Esophagus muscularis mucosa (tissue), 4 donors: Measurements from ENCODE around the gene TNRC18. TPM values are rescaled to one million over a fixed set of nuclear protein-coding genes. Genes with fewer than 3 reads are reported as not detected.
A peak's percentile ranks its signal among the peaks of the same experiment; 100 is the strongest.

Experiments
- DNase-seq: peaks from one replicate; pipeline ENCODE4 v3.0.0-alpha.2; 2017; ENCODE audit errors: extremely low spot score
- H3K27ac ChIP-seq, 4 donors: fragments of 200-600 bp; sonication (generic); replicated peaks in 1 of 4; 1 replicate in 3 of 4; 2 replicates in 1 of 4; pipeline ENCODE4 v1.5.1; 2016 to 2019; ENCODE audit warnings: mild to moderate bottlenecking in 1 of 4
- H3K27me3 ChIP-seq, 4 donors: fragments of 200-600 bp; sonication (generic); one replicate each; pipeline versions ENCODE4 v1.5.1 to v1.6.0; 2016 to 2019
- H3K36me3 ChIP-seq, 4 donors: fragments of 200-600 bp; sonication (generic); one replicate each; pipeline ENCODE4 v1.5.1; 2016 to 2019
- H3K4me1 ChIP-seq, 4 donors: fragments of 200-600 bp; sonication (generic); one replicate each; pipeline ENCODE4 v1.5.1; 2016 to 2019
- H3K4me3 ChIP-seq, 4 donors: fragments of 200-600 bp; sonication (generic); 1 replicate in 2 of 4; 2 replicates in 2 of 4; pipeline ENCODE4 v1.5.1; 2016 to 2019; ENCODE audit warnings: mild to moderate bottlenecking in 4 of 4, moderate library complexity in 1 of 4
- H3K9me3 ChIP-seq, 4 donors: fragments of 200-600 bp; sonication (generic); 1 replicate in 3 of 4; 2 replicates in 1 of 4; pipeline ENCODE4 v1.5.1; 2016 to 2019
- CTCF ChIP-seq, 3 experiments: fragments of 200-600 bp in 2 of 3; fragments of 450-650 bp in 1 of 3; sonication (generic) in 2 of 3; IDR thresholded peaks; one replicate each; pipeline ENCODE4 v1.5.1; 2017 to 2019; ENCODE audit warnings: antibody characterized with exemption in 3 of 3, mild to moderate bottlenecking in 2 of 3, moderate library complexity in 1 of 3
- EP300 ChIP-seq: sonication (generic); formaldehyde crosslinking; IDR thresholded peaks from one replicate; pipeline ENCODE4 v1.6.1; 2017; ENCODE audit warnings: antibody characterized with exemption
- POLR2A ChIP-seq: fragments of 450-650 bp; IDR thresholded peaks from one replicate; pipeline ENCODE4 v1.6.1; 2017; ENCODE audit warnings: antibody characterized with exemption, moderate library complexity, mild to moderate bottlenecking, low read depth
- POLR2AphosphoS5 ChIP-seq, 2 donors: sonication (generic); formaldehyde crosslinking; IDR thresholded peaks; one replicate each; pipeline ENCODE4 v1.6.1; 2017; ENCODE audit warnings: antibody characterized with exemption in 2 of 2
- WGBS: methylation state at CpG from one replicate; pipeline ENCODE4 v1.1.5; 2018; 5-methylcytosine and 5-hydroxymethylcytosine counted together
- intact Hi-C: fragments of 100-400 bp; cut with DNase I; formaldehyde crosslinking; loops from one replicate; pipeline ENCODE4 v1.15.1; 2023
- total RNA-seq, 4 donors: library from RNA; depleted of rRNA; stranded (reverse); fragments of >200 nt; gene quantifications; one replicate each; pipeline versions ENCODE4 v1.1.0 to v1.2.1, GENCODE V29; 2016

TNRC18 gene
- total RNA-seq, 4 donors from 2014 or later = 101 to 277 (median 166) TPM

GRCh38 chr7:5377816-5378215, 45.8 kb downstream of the TNRC18 start:
- H3K4me1 ChIP-seq = peaks cover 29 to 98% (median 68%) of the 10 kb centered on the region in 4 donors
- no peak for DNase-seq
- intact Hi-C loops = no loop called here

GRCh38 chr7:5377279-5377678, 46.4 kb downstream of the TNRC18 start:
- Histone ChIP-seq H3K36me3 (peaks cover 17 to 58% (median 55%) of the 10 kb centered on the region in 4 donors), H3K27me3 (no peaks in the 10 kb centered on the region), H3K4me1 (peaks cover 24 to 98% (median 65%) of the 10 kb centered on the region in 4 donors), H3K9me3 (no peaks in the 10 kb centered on the region), H3K27ac (peak overlapping the region; percentile 47 to 63 (median 56)), H3K4me3 (no peak overlapping the region)
- DNase-seq = no peak
- WGBS = 86% methylated on average over 16 of the region's 20 CpGs
- intact Hi-C loops = no loop called here
- TF ChIP-seq CTCF (IDR thresholded peaks at IDR 0.05) (no peak), EP300 (no peak), POLR2A (no peak), POLR2AphosphoS5 (IDR thresholded peaks at IDR 0.05) (no peak)

More at GRCh38 chr7:5377816-5378215, 45.8 kb downstream of the TNRC18 start:
- no peak overlapping the region for H3K4me3 ChIP-seq
- peak overlapping the region; percentile 47 to 63 (median 56) for H3K27ac ChIP-seq
- no peaks in the 10 kb centered on the region for H3K27me3 ChIP-seq
- no peak for TF ChIP-seq POLR2A
- no peak for TF ChIP-seq EP300
- 72% methylated on average over 9 of the region's 16 CpGs for WGBS
- peaks cover 17 to 53% (median 50%) of the 10 kb centered on the region in 4 donors for H3K36me3 ChIP-seq
- no peaks in the 10 kb centered on the region for H3K9me3 ChIP-seq

GRCh38 chr7:5375925-5376324, 47.7 kb downstream of the TNRC18 start:
- Histone ChIP-seq H3K36me3 (peaks cover 18 to 70% (median 68%) of the 10 kb centered on the region in 4 donors), H3K4me3 (no peak overlapping the region), H3K4me1 (peaks cover 12 to 92% (median 54%) of the 10 kb centered on the region in 4 donors), H3K9me3 (no peaks in the 10 kb centered on the region), H3K27me3 (no peaks in the 10 kb centered on the region), H3K27ac (peak overlapping the region in 3 of 4 donors; percentile 3 to 63 (median 54))
- 75% methylated on average over 8 of the region's 20 CpGs for WGBS
- DNase-seq = no peak
- TF ChIP-seq CTCF (IDR thresholded peaks at IDR 0.05) (no peak), EP300 (no peak), POLR2A (no peak), POLR2AphosphoS5 (IDR thresholded peaks at IDR 0.05) (no peak)
- intact Hi-C loops = no loop called here

GRCh38 chr7:5374464-5374863, 49.2 kb downstream of the TNRC18 start:
- Histone ChIP-seq H3K9me3 (no peaks in the 10 kb centered on the region), H3K4me3 (no peak overlapping the region), H3K27me3 (no peaks in the 10 kb centered on the region), H3K27ac (peak overlapping the region in 3 of 4 donors; percentile 40 to 54 (median 41)), H3K36me3 (peaks cover 28 to 85% (median 82%) of the 10 kb centered on the region in 4 donors), H3K4me1 (peaks cover 0 to 92% (median 51%) of the 10 kb centered on the region in 4 donors)
- intact Hi-C loops = no loop called here
- no peak for TF ChIP-seq CTCF (IDR thresholded peaks at IDR 0.05)
- TF ChIP-seq EP300 = no peak
- no peak for TF ChIP-seq POLR2AphosphoS5 (IDR thresholded peaks at IDR 0.05)
- TF ChIP-seq POLR2A = no peak
- 92% methylated on average over 16 of the region's 19 CpGs for WGBS
- no peak for DNase-seq

GRCh38 chr7:5373300-5373699, 50.3 kb downstream of the TNRC18 start:
- 87% methylated on average over 5 of the region's 6 CpGs for WGBS
- Histone ChIP-seq H3K9me3 (no peaks in the 10 kb centered on the region), H3K4me1 (peaks cover 0 to 91% (median 52%) of the 10 kb centered on the region in 4 donors), H3K4me3 (no peak overlapping the region), H3K27ac (peak overlapping the region in 1 of 4 donors; percentile 54), H3K36me3 (peaks cover 28 to 90% (median 83%) of the 10 kb centered on the region in 4 donors), H3K27me3 (no peaks in the 10 kb centered on the region)
- TF ChIP-seq POLR2AphosphoS5 (IDR thresholded peaks at IDR 0.05) = no peak
- intact Hi-C loops = no loop called here
- no peak for DNase-seq
